GM21723 (cell line): ENCODE measurements around the gene ROR1.

Source experiments
- ATAC-seq: cut with Tn5 transposase; IDR thresholded peaks from one replicate; pipeline ENCODE4 v1.9.1; 2021; ENCODE audit warnings: mild to moderate bottlenecking, moderate library complexity; ENCODE audit not compliant: unreplicated experiment

Gene ROR1

DNA sequence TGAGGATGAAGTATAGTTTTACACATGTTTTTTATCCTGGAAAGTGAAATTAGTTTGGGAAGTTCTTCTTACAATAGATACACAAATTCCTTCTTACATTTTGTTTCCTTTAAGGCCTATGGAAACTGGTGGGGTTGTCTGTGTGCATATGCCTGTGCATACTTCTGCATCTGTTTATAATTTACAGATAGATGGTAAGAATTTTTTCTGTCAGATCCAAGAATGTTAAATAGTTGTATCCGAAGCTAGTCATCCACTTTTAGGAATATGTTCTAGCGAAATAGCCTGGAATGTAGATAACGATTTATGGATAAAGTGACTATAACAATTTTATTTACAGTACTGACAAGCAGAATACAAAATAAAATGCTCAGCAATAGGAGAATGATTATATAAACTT is 194.1 kb downstream of the ROR1 start:
- no peak for ATAC-seq

DNA sequence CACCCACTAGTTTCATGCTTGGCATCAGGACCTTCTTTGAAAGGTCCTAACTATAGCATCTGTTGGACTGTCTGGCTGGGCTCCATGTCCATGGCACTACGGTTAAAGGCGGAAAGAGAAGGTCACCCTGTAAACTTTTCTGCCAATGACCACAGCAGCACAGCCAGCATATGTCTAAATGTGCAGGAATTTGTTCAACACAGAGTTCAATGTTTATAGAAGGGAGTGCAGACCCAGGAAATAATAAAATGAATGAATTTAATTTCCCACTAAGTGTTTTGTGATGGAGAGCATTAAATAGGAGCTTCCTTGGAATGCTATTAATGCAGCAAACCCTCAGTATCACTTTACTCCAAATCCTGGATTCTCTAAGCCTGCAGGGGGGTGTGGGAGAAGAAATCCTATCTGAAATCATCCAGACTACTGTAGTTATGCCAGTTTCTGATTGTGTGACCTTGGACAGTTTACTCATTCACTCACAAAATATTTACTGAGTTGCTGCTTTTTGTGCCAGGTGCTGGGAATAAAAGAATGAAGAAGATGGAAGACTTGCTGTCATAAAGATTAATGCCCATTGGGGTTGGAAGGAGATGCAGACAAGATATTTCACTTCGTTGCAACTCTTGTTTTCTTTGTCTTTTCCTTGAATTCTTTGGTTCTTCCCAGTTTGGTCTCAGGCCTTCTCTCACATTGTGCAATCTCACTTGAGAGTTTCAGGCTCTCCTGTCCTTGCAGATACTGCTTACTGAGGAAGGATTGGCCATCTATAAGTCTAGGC is 195.0 kb downstream of the ROR1 start:
- ATAC-seq, result no peak

DNA sequence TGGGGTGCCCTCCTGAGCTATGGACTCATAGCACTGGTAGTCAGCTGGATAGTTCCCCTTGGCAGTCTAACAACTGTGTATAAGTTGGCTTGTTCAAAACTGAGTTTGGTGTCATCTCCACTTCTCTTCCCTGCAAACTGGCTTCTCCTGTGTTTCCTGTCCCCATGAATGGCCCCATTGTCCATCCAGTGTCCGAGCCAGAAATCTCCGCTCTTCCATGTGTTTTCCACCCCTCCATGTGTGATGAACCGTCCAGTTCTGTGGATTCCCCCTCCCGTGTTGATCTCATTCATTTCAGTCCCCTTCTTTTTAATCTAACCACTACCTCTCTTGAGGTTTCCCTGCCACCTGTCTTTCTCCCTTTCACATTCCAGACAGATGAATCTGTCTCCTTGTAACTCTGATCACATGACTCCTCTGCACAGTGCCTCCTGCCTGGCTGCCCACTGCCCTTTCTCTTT is 195.7 kb downstream of the ROR1 start:
- ATAC-seq, result no peak

DNA sequence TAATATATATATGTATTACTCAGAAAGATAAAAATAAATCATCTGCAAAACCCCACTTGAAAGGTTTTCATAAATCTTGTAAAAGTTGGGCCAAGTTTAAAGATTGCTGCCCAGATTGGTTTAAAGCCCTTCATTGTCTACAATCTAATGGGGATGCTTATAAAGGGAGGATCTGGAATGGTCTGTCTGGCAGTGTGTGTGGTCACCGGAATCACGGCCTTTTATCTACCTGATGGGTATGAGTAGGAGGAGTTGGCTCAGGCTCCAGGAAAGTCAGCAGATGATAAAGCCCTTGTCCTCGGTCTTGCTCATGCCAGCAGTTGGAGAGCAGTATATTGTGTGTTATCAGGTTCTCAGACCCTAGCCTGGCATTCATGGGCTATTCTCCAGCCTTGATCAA is 197.7 kb downstream of the ROR1 start:
- ATAC-seq, result no peak

DNA sequence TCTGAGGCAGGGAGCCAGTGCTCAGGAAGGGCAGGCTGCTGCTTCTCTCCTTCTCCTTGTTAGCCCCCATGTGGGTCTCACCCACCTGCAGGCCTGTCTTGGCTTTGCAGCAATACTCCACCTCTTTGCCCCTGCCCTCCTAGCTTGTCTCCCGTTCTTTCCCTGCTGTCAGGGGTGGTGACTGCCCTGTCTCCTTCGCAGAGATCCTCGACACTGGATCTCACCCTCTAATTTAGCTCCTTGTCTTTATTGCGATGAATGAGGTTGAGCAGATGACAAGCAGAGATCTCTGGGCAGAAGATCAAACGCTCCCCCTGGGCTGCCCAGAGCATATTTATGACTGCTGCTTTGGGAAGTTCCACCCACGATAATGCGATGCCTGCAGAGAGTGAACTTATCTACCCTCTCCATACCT is 199.2 kb downstream of the ROR1 start:
- ATAC-seq, result no peak

DNA sequence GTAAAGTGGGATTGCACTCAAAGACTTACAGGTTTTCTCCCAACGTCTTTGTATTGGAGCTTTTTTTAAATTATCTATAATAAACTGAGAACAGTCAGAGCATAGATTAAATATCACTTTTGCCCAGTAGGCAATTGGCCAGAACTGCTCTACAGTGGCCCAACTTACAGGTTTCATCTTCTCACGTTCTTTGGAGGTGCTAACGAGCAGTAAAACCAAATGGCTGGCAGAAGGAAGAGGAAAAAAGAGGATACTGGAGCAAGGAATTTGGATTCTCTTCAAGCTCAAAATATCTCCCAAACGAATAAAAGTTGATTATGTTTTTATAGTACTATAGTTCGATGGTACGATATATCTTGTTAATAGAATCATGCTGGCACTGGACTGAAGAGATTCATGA is 201.1 kb downstream of the ROR1 start:
- no peak for ATAC-seq

DNA sequence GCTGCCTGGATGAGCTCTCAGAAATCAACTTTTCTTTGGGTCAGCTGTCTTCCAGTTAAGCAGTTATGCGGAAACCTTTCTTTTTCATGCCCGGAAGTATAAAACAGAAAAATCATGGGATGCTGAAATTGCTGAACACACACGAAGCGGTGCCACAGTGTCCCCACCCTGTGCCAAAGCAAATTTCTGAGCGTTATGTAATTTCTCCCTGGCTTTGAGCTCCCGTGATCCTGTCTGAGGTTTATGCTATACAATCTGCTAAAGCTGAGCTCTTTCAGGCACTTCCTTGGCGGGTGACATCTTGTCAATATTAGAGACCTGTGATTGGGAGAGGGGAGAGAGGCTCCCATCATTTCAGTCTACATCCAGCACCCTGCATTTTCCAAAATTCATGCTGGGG is 201.7 kb downstream of the ROR1 start:
- no peak for ATAC-seq

DNA sequence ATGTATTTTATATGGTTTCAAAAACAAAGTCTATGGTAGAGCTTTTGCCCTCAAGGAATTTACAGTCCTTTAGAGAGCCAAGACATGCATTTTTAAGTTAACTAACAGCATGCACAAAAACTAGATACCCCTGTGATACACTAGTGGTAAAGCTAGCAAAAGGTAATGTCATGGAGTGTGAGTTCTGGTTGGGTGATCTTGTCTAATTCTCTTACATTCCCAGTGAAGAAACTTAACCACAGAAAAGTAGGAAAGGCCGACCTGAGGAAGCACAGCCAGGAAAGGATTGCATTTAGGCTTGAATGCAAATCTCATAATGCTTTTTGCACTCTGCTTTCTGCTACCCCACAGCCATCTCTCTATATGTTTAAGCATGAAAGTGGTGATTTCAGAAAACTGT is 202.2 kb downstream of the ROR1 start:
- ATAC-seq, result no peak

DNA sequence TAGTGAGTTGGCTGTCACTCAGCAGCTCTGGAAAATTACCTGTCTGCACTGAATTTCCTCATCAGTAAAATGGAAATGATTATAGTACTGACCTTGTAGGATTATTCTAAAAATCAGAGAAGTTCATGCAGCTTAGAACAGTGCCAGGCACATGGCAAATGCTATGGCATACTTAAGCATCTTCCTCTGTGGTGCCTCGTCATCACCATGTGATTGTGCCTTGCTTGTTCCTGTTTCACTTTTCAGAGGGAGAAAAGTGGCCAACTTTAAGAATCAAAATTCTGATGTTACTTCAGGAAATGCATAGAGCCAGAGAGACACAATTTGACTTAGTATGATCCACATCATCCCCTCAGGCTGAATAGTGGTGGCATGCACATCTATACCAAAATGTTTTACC is 203.6 kb downstream of the ROR1 start:
- ATAC-seq, result no peak

DNA sequence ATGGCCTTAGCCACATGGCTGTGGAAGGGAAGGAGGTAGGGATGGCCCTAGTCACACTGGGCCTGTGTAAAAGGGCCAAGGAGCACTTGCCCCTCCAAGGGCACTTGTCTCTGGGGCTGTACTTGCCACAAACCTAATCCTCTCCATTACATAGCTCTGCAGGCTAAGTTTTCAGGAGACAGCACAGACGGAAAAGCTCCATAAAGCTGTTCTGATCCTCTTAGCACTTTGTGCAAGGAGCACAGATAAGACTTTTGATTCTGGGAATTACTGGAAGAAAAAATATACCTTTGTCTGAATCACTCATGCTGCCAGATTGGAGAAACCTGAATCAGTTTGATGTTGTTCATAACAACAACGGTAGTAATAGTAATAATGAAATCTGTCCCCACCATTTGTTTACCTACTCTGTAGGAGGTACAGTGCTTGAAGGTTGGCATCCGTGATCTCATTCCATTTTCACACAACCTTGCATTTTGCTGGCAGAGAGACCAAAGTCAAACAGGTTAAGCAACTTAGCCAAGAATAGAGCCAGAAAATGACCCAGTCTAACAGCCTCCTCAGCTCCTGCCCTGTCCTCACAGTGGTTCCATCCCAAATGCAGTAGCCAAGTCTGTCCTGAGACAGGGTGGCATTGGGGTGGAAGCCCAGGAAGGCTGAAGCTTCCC is 207.1 kb downstream of the ROR1 start:
- no peak for ATAC-seq

DNA sequence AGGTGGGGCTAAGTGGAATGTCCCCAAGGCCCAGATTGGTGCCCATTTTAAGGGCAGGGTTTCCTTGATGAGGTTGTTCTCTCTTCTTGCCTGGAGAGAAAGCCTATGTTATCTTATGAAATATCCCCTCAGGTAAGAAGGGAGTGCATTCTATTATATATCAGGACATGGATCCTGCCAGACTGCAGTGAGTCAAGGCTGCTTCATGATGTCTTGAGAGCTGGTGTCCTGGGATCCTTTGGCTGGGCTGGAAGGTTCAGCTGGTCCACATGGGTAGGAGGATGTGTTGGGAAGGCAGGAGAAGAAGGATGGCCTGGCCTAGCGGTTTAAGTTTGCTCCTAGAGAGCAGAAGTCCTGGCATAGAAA is 207.6 kb downstream of the ROR1 start:
- no peak for ATAC-seq

DNA sequence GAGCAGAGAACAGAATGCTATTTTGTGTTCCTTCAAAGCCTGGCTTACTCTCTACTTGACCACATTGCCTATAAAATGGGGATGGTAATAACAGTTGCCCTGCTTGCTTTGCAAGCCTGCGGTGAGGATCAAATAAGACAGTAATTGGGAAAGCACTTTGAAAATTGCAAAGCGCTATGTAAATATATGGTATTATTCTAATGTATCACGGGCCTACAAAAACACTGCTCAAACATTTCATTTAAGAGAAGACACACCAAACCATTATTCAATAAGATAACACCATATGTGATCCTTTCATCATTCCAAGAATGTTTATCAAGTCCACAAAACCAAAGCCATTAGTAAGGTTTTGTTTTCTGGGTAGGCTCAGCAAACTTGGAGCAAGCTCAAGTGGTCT is 208.4 kb downstream of the ROR1 start:
- ATAC-seq, result no peak

DNA sequence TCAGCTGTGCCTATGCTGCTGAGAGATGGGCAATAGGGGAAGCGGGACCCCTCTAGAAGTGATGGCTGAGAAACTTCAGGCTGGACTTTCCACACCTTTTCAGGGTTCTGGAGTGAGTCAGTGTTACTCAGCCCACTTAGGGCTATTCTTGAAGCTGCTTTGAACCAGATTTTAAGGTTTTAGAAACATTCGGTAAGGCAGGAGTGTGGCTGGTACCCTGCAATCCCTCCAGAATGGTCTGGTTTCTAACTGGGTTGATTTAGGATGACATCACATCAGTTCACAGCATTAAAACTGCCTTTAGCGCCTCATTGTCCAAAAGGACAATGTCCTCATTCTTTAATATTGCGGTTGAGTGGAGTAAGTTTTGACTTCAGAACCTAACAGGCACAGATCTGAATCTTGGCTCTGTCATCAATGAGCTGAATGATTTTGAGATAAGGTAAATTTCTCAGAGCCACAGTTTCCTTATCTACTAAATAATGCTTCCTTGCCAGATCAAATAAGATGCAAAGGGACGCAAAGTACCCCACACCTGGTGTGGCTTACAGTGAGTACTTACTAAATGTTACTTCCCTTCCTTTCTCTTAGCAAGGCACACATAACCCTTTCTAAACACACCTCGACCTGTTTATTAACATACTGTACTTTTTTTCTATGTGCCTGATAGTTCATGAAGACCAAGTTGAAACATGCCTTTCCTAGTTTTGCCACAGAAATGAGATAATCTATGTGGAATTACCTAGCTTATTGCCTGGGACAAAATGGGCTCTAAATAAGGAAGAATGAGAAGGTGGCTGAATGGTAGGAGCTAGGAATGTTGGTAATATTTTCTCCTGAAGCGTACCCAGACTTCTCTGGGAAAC is 209.8 kb downstream of the ROR1 start:
- no peak for ATAC-seq

DNA sequence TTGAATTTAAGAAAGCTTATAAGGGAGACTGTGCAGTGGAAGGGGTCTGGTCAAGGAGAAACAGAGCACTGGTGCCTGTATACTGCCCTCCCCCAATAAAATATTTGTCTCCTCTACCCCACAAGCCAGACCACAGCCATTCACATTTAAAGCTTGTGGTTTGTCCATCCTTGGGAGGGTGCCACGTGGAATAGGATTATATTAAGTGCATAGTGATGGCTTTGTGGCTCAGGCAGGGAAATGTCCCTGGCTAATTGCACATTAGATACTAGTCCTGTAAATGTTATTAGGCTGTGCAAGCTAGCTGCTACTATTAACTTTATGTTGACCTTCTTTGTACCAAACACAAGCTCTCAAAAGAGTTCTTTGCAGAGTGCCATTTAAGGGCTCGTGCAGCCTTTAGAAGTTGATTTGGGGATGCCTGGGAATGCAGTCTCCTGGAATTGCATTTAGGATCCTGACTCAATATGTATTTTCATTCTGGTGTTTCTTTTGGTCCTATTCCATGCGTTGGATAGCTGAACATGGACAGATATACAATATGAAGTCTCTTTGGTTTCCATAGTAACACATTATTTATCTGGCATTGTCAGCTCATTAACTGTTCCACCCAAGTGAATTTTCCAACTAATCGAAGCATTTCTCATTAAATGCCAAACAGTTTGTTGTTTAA is 210.6 kb downstream of the ROR1 start:
- ATAC-seq, result no peak

DNA sequence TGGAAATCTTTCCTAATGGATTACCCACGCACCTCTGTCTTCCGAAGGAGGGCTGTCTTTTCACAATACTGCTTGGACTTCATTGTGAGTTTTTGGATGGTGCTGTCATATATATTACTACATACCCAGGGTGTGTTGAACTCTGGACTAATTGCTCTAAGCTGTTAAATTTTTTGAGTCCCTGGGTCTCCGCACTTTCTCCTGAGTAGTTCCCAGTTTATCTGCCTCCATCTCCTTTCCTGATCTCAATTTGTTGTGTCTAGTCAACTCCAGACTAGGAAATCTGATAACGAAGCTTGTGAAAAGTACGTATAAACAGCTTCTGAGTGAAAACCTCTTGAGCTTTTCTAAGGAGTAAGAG is 211.1 kb downstream of the ROR1 start:
- no peak for ATAC-seq

DNA sequence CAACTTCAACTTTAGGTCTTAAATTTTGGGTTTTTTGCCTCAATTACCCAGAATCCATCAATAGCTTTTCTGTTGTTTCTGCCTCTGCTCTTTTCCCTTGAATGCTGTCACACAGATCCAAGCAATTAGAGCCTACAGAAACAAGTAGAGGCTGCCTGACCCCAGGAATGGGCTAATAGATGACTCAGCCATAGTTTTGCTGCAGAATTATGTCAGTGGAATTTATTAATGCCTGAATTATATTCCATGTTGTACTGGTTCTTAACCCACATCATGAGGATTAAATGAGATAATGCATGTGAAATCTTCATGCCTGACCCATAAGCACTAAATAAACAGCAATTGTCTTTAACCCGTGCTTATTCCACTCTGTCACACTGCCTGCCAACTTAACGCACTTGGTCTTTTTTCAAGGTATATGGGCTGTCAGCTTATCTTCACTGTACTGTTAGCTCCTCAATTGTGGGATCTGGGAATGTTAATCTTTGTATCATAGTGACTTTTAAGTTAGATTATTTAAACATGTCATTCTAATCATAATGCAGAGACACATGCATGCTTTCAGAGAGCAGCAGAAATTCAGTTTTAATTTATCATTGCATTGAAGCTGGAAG is 213.3 kb downstream of the ROR1 start:
- ATAC-seq, result no peak

DNA sequence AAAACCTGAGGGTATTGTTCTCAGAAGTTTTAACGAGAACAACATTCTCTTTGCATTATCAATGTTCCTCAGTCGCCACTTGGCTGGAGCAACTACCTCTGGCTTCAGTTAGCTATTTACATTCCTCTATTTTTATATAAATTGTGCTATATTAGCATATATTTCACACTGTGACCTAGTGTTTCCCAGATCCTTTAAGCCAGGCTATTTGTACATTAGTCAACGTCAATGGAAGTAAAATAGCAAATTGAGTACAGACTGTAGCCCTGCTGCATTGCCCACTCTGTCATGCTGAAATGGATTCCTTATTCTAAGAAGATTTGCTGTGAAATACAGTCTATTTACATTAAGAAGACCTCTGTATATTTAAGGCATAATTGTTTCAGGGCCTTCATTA is 213.8 kb downstream of the ROR1 start:
- ATAC-seq, result no peak

DNA sequence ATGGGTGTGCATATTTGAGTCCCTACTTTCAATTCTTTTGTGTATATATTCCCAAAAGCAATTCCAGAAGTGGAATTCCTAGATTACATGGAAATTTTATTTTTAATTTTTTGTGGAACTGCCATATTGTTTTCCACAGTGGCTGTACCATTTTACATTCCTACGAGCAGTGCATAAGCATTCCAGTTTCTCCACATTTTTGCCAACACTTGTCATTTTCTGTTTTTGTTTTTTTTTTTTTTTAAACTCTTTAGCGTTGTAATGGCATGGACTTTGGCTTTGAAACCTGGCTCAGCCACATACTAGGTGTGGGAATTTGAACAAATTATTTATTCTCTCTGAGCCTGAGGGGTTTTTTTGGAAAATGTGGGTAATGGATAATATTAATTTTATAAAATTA is 215.1 kb downstream of the ROR1 start:
- no peak for ATAC-seq

DNA sequence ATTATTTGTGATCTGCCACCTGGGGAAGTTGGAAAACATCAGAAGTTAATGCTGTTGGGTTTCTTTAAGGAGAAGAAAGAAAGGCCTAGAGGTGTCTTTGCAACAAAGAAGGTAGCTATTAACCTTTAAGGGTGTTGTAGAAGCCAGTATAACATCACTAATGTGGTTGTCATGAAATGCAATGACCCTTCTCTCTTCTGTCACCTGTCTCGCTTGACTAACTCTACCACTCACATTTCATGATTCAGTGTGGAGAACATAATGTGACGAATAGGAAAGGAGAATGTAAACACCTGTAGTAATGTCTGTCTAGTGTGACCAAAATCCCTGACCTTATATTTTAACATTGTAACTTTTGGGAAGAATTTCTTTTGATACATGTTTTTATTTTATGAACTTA is 217.9 kb downstream of the ROR1 start:
- no peak for ATAC-seq

DNA sequence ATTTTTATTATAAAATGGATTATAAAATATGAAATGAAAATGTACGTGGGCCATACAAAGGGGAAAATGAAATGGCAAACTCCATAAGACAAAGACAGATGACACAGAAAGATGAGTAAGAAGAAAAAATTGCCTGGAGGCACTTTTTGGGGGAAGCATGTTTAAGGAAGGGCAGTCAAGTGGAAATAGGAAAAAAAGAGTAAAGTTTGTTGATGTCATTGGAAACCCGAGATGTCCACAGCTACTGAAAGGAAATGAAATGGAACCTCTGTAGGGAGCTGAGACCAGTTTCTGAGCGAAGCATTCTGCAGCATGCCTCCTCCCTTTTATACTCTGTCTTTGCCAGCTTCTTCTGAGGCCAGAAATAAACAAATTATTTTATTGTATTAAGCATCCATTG is 226.2 kb downstream of the ROR1 start:
- no peak for ATAC-seq

DNA sequence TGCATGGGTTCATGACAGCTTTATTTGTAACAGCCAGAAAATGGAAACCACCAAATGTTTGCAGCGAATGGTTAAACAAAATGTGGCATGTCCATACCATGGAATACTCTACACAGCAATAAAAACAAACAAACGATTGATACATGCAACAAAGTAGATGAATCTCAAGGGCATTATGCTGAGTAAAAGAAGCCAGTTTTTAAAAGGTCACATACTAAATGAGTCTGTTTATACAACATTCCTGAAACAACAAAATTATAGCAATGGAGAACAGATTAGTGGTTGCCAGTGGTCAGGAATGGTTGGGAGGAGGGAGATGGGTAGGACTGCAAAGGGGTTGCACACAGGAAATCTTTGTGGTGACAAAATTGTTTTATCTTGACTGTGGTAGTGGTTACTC is 227.2 kb downstream of the ROR1 start:
- ATAC-seq, result no peak
